Inflammatory macrophage treated with lipopolysaccharide for 1 hour (primary cell): Measurements from ENCODE around the gene CCT8L2.
"Not testable (repeated sequence)": the region's sequence is repeated elsewhere in the genome, so short reads cannot be mapped to it uniquely, and the experiment has no call there.

Source experiments
- DNase-seq, 2 donors: peaks; one replicate each; pipeline ENCODE4 v3.0.0-alpha.2; 2020 to 2022

The CCT8L2 gene

GRCh38 chr22:16558376-16558945, 34.1 kb downstream of the CCT8L2 start:
- DNase-seq: not testable (repeated sequence)

- DNase-seq: not testable (repeated sequence)
Observed at GRCh38 chr22:16557511-16557910, 35.1 kb downstream of the CCT8L2 start.

GRCh38 chr22:16555077-16555994, 37.3 kb downstream of the CCT8L2 start:
- not testable (repeated sequence) for DNase-seq

GRCh38 chr22:16543310-16543709, 49.3 kb downstream of the CCT8L2 start:
- not testable (repeated sequence) for DNase-seq
